Naive thymus-derived CD8-positive, alpha-beta T cell (primary cell): ENCODE data around the gene CHERP. TPM values are rescaled to one million over a fixed set of nuclear protein-coding genes. Genes with fewer than 3 reads are reported as not detected.

Source experiments
- ATAC-seq, 2 donors: fragments of 150-1000 bp; cut with Tn5 transposase in 1 of 2; sonication (Bioruptor Pico), chemical (Tn5 transposase) in 1 of 2; 1 replicate in 1 of 2; 2 replicates in 1 of 2; pipeline ENCODE4 v1.10.0; 2021; ENCODE audit warnings: mild to moderate bottlenecking in 2 of 2, moderate library complexity in 2 of 2
- POLR2A ChIA-PET: fragments of 350-600 bp; sonication (Branson Sonifier 250); formaldehyde crosslinking; loops from one replicate; lab custom pipeline; 2021; ENCODE audit warnings: antibody characterized with exemption; lab: Charles Lee
- DNase-seq, 10 donors: peaks; one replicate each; pipeline versions ENCODE4 v3.0.0 to v3.0.0-alpha.2; 2020 to 2022
- H3K27ac Mint-ChIP-seq, 10 donors: one replicate each; pipeline ENCODE4 v1.8.0; 2020 to 2022; ENCODE audit warnings: mild to moderate bottlenecking in 10 of 10, mixed read lengths in 10 of 10, moderate library complexity in 4 of 10, inconsistent platforms in 1 of 10
- H3K27me3 Mint-ChIP-seq, 5 donors: one replicate each; pipeline ENCODE4 v1.8.0; 2021 to 2022; ENCODE audit warnings: mixed read lengths in 5 of 5
- H3K36me3 Mint-ChIP-seq, 3 donors: one replicate each; pipeline ENCODE4 v1.8.0; 2020 to 2022; ENCODE audit warnings: mixed read lengths in 3 of 3, mild to moderate bottlenecking in 2 of 3, inconsistent platforms in 1 of 3
- H3K4me1 Mint-ChIP-seq, 4 donors: one replicate each; pipeline ENCODE4 v1.8.0; 2021 to 2022; ENCODE audit warnings: mixed read lengths in 4 of 4
- H3K4me3 Mint-ChIP-seq, 10 donors: one replicate each; pipeline ENCODE4 v1.8.0; 2020 to 2022; ENCODE audit warnings: mild to moderate bottlenecking in 10 of 10, mixed read lengths in 10 of 10, moderate library complexity in 6 of 10, inconsistent platforms in 1 of 10
- H3K9me3 Mint-ChIP-seq, 9 donors: one replicate each; pipeline ENCODE4 v1.8.0; 2020 to 2022; ENCODE audit warnings: mixed read lengths in 9 of 9, mild to moderate bottlenecking in 3 of 9, inconsistent platforms in 1 of 9, moderate library complexity in 1 of 9
- polyA plus RNA-seq, 3 donors: library from polyadenylated mRNA; unstranded; fragments of 300-500 nt; fragmentation: Illumina TruSeq; gene quantifications; one replicate each; pipeline ENCODE4 v1.2.3, GENCODE V29; 2021
- total RNA-seq, 8 experiments: library from RNA in 2 of 8; stranded (reverse) in 2 of 8; gene quantifications; one replicate each; pipeline ENCODE4 v1.2.3 and lab custom pipeline; 2021 to 2026

CHERP gene
- 10 to 100 TPM; 75.6 to 82.0 TPM for total RNA-seq
- polyA plus RNA-seq = 10 to 100 TPM in 1 of 3 donors, 1 to 10 TPM in 2; 4.7 to 17.8 (median 8.6) TPM
- 29.4 to 46.2 (median 35.4) reads per million in 6 experiments for total RNA-seq (lab: John Stamatoyannopoulos, UW)

- H3K4me3 Mint-ChIP-seq = peak within 1 kb of the TSS; percentile 83 to 97 (median 90)
- H3K27me3 Mint-ChIP-seq = no peaks in the 10 kb centered on the region
- peak; percentile 84 to 90 for ATAC-seq
- peaks cover 0 to 26% (median 0%) of the 10 kb centered on the region in 3 donors for H3K36me3 Mint-ChIP-seq
- no peaks in the 10 kb centered on the region for H3K9me3 Mint-ChIP-seq
- POLR2A ChIA-PET = interaction anchor here (0.6 to 2.8 kb wide), 10 partner anchors 24 to 118 kb away, joined by 3 to 22 read pairs (median 4); partner anchors contain the start of genes C19orf44, CALR3, MED26 and SLC35E1
- peak; percentile 91 to 97 (median 94) for DNase-seq
- peaks cover 33 to 71% (median 62%) of the 10 kb centered on the region in 4 donors for H3K4me1 Mint-ChIP-seq
- H3K27ac Mint-ChIP-seq = peak within 1 kb of the TSS; percentile 81 to 97 (median 90)
Measured at GRCh38 chr19:16542045-16542909, at the start of gene CHERP. TSS of gene CHERP (minus strand) at chr19:16542437. CDS start at chr19:16542378, 59 bp downstream.

GRCh38 chr19:16590876-16591802 is 48.9 kb upstream of the CHERP start:
- POLR2A ChIA-PET = interaction anchor here (0.6 to 1.6 kb wide), 2 partner anchors 9 to 40 kb away, joined by 3 to 4 read pairs; no protein-coding TSS in a partner anchor
- Mint-ChIP-seq H3K4me1 (peaks cover 45 to 97% (median 86%) of the 10 kb centered on the region in 4 donors), H3K27ac (peak overlapping the region in 2 of 10 donors; percentile 4 to 32), H3K36me3 (no peaks in the 10 kb centered on the region), H3K27me3 (no peaks in the 10 kb centered on the region), H3K4me3 (peak overlapping the region in 1 of 10 donors; percentile 4), H3K9me3 (no peaks in the 10 kb centered on the region)
- DNase-seq (no peak), ATAC-seq (no peak)

GRCh38 chr19:16589917-16590316 is 47.7 kb upstream of the CHERP start:
- ATAC-seq = no peak
- Mint-ChIP-seq H3K27me3 (no peaks in the 10 kb centered on the region), H3K9me3 (no peaks in the 10 kb centered on the region), H3K4me1 (peaks cover 35 to 97% (median 86%) of the 10 kb centered on the region in 4 donors), H3K36me3 (no peaks in the 10 kb centered on the region), H3K27ac (peak overlapping the region in 5 of 10 donors; percentile 15 to 92 (median 71)), H3K4me3 (no peak overlapping the region)
- POLR2A ChIA-PET = no interaction called here
- no peak for DNase-seq

- H3K9me3 Mint-ChIP-seq = peaks cover 0 to 2% (median 0%) of the 10 kb centered on the region in 9 donors
- DNase-seq = no peak
- H3K27ac Mint-ChIP-seq = peak overlapping the region in 9 of 10 donors; percentile 69 to 97 (median 92)
- peaks cover 29 to 96% (median 86%) of the 10 kb centered on the region in 4 donors for H3K4me1 Mint-ChIP-seq
- POLR2A ChIA-PET = interaction anchor here (1.6 to 3.0 kb wide), 3 partner anchors 17 to 71 kb away, joined by 12 to 40 read pairs (median 39); partner anchors contain the start of genes MED26, SLC35E1, SMIM7 and TMEM38A
- ATAC-seq = no peak
- H3K4me3 Mint-ChIP-seq = peak overlapping the region in 8 of 10 donors; percentile 81 to 87 (median 83)
- no peaks in the 10 kb centered on the region for H3K27me3 Mint-ChIP-seq
- no peaks in the 10 kb centered on the region for H3K36me3 Mint-ChIP-seq
Measured at GRCh38 chr19:16588824-16589577, 46.8 kb upstream of the CHERP start.

GRCh38 chr19:16587833-16588823 is 45.9 kb upstream of the CHERP start:
- no peaks in the 10 kb centered on the region for H3K36me3 Mint-ChIP-seq
- ATAC-seq (peak; percentile 58 to 60), DNase-seq (peak; percentile 32 to 79 (median 58))
- POLR2A ChIA-PET = interaction anchor here (0.6 to 3.0 kb wide), 11 partner anchors 14 to 1271 kb away, joined by 3 to 40 read pairs (median 4); partner anchors contain the start of genes MED26, SLC35E1, SMIM7 and TMEM38A
- no peaks in the 10 kb centered on the region for H3K27me3 Mint-ChIP-seq
- H3K27ac Mint-ChIP-seq = peak overlapping the region; percentile 75 to 97 (median 92)
- H3K4me3 Mint-ChIP-seq = peak overlapping the region; percentile 69 to 87 (median 83)
- H3K9me3 Mint-ChIP-seq = peaks cover 0 to 2% (median 0%) of the 10 kb centered on the region in 9 donors
- peaks cover 21 to 96% (median 86%) of the 10 kb centered on the region in 4 donors for H3K4me1 Mint-ChIP-seq

GRCh38 chr19:16586991-16587832 is 45.0 kb upstream of the CHERP start:
- peaks cover 0 to 2% (median 0%) of the 10 kb centered on the region in 9 donors for H3K9me3 Mint-ChIP-seq
- H3K36me3 Mint-ChIP-seq = no peaks in the 10 kb centered on the region
- peak overlapping the region; percentile 69 to 87 (median 83) for H3K4me3 Mint-ChIP-seq
- POLR2A ChIA-PET = interaction anchor here (0.6 to 3.0 kb wide), 14 partner anchors 13 to 1368 kb away, joined by 3 to 40 read pairs (median 4); partner anchors contain the start of genes MED26, SLC35E1, SMIM7 and TMEM38A
- no peaks in the 10 kb centered on the region for H3K27me3 Mint-ChIP-seq
- DNase-seq (peak in 9 of 10 donors; percentile 27 to 79 (median 57)), ATAC-seq (peak; percentile 37 to 43)
- H3K4me1 Mint-ChIP-seq = peaks cover 20 to 95% (median 86%) of the 10 kb centered on the region in 4 donors
- peak overlapping the region; percentile 84 to 97 (median 92) for H3K27ac Mint-ChIP-seq

- POLR2A ChIA-PET = interaction anchor here (0.9 to 3.0 kb wide), 7 partner anchors 14 to 539 kb away, joined by 3 to 40 read pairs (median 6); partner anchors contain the start of genes MED26 and SLC35E1
- H3K36me3 Mint-ChIP-seq = no peaks in the 10 kb centered on the region
- H3K27ac Mint-ChIP-seq = peak overlapping the region in 7 of 10 donors; percentile 86 to 97 (median 92)
- ATAC-seq (no peak), DNase-seq (peak in 1 of 10 donors; percentile 57)
- peaks cover 0 to 2% (median 0%) of the 10 kb centered on the region in 9 donors for H3K9me3 Mint-ChIP-seq
- H3K27me3 Mint-ChIP-seq = no peaks in the 10 kb centered on the region
- peaks cover 20 to 93% (median 88%) of the 10 kb centered on the region in 4 donors for H3K4me1 Mint-ChIP-seq
- H3K4me3 Mint-ChIP-seq = peak overlapping the region in 9 of 10 donors; percentile 69 to 85 (median 83)
Measured at GRCh38 chr19:16586477-16586871, 44.2 kb upstream of the CHERP start.

GRCh38 chr19:16585808-16586476 is 43.7 kb upstream of the CHERP start:
- Mint-ChIP-seq H3K36me3 (no peaks in the 10 kb centered on the region), H3K4me1 (peaks cover 20 to 92% (median 90%) of the 10 kb centered on the region in 4 donors), H3K27me3 (no peaks in the 10 kb centered on the region), H3K27ac (peak overlapping the region; percentile 53 to 97 (median 90)), H3K9me3 (peaks cover 0 to 2% (median 0%) of the 10 kb centered on the region in 9 donors), H3K4me3 (peak overlapping the region in 9 of 10 donors; percentile 4 to 85 (median 39))
- ATAC-seq = no peak
- peak in 2 of 10 donors; percentile 31 to 58 for DNase-seq
- POLR2A ChIA-PET = interaction anchor here (1.1 to 3.0 kb wide), 3 partner anchors 14 to 42 kb away, joined by 6 to 40 read pairs (median 39); partner anchors contain the start of genes MED26 and SLC35E1
